Endothelial cell of umbilical vein (primary cell): Measurements from ENCODE around the gene TYRO3.

Experiments used
- EZH2 ChIP-seq: IDR thresholded peaks from 2 replicates; pipeline ENCODE4 v1.6.1; 2012; ENCODE audit warnings: borderline replicate concordance, low read depth, mild to moderate bottlenecking, moderate library complexity, low read length, inconsistent platforms; ENCODE audit not compliant: severe bottlenecking
- GATA2 ChIP-seq: IDR thresholded peaks from 2 replicates; pipeline ENCODE4 v1.7.0; 2011; ENCODE audit warnings: low read depth, mild to moderate bottlenecking, moderate library complexity, mixed read lengths, low read length; ENCODE audit not compliant: insufficient read length, insufficient read depth
- MYC ChIP-seq: IDR thresholded peaks from one replicate; pipeline ENCODE4 v1.6.1; 2011; ENCODE audit warnings: mild to moderate bottlenecking, low read depth, low read length
- POLR2A ChIP-seq: IDR thresholded peaks from 2 replicates; pipeline ENCODE4 v1.6.1; 2012; ENCODE audit warnings: low read depth, mild to moderate bottlenecking, control low read depth, low read length
- POLR2AphosphoS5 ChIP-seq: IDR thresholded peaks from 2 replicates; pipeline ENCODE4 v1.6.1; 2012; ENCODE audit warnings: low read depth, mild to moderate bottlenecking, control low read depth, low read length, moderate library complexity; ENCODE audit not compliant: insufficient read depth
- TF ChIP-seq, protein P1 (sequence below), 2 donors: IDR thresholded peaks; 1 replicate in 1 of 2; 2 replicates in 1 of 2; pipeline ENCODE4 v1.5.1; 2011; ENCODE audit warnings: low read length in 2 of 2, mild to moderate bottlenecking in 2 of 2, moderate library complexity in 2 of 2, control low read depth in 1 of 2, inconsistent platforms in 1 of 2, low read depth in 1 of 2; ENCODE audit not compliant: insufficient read depth in 1 of 2; ENCODE audit errors: extremely low read depth in 1 of 2

DNA sequence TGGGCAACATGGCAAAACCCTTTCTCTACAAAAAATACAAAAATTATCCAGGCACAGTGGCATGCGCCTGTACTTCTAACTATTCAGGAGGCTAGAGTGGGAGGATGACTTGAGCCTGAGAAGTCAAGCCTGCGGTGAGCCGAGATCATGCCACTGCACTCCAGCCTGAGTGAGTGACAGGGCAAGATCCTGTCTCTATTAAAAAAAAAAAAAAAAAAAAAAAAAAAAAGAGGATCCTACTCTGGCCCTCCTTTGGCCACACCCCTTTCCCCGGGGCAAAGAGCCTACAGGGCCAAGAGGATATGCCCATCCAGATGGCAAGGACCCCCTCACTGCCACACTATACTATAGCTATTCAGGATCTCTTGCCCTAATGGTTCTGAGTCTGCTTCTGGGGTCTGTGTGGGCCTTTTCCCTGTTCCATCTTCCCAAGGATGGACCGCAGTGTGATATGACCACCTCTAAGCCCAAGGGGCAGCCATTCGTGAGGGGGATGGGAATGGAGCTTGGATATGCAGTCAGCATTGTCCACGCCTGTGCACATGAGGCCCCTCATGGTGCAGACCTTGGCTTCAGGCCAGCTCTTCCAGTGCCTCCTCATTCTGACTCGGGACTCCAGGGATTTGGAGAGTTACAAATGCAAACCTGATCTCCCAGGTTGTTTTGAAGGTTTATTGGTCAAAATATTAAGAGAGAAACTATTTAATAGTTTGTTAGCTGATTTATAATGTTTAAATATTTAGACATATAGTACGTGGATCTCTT lies 7.3 kb downstream of the TYRO3 start:
- TF ChIP-seq, protein P1, sequence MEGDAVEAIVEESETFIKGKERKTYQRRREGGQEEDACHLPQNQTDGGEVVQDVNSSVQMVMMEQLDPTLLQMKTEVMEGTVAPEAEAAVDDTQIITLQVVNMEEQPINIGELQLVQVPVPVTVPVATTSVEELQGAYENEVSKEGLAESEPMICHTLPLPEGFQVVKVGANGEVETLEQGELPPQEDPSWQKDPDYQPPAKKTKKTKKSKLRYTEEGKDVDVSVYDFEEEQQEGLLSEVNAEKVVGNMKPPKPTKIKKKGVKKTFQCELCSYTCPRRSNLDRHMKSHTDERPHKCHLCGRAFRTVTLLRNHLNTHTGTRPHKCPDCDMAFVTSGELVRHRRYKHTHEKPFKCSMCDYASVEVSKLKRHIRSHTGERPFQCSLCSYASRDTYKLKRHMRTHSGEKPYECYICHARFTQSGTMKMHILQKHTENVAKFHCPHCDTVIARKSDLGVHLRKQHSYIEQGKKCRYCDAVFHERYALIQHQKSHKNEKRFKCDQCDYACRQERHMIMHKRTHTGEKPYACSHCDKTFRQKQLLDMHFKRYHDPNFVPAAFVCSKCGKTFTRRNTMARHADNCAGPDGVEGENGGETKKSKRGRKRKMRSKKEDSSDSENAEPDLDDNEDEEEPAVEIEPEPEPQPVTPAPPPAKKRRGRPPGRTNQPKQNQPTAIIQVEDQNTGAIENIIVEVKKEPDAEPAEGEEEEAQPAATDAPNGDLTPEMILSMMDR (IDR thresholded peaks at IDR 0.05; ENCODE audit: extremely low read depth in 1 of 2, insufficient read depth in 1 of 2, low read depth in 1 of 2, low read length in 2 of 2) = no peak
- TF ChIP-seq POLR2AphosphoS5 (no peak), GATA2 (no peak), POLR2A (no peak), MYC (no peak), EZH2 (no peak)
